ENCODE data around the gene ZNF821. TPM values are rescaled to one million over a fixed set of nuclear protein-coding genes. Genes with fewer than 3 reads are reported as not detected.
"Not testable (repeated sequence)": the region's sequence is repeated elsewhere in the genome, so short reads cannot be mapped to it uniquely, and the experiment has no call there.

ZNF821 gene
- total RNA-seq, 1 donor from 2014 or later = 6.4 TPM

- Mint-ChIP-seq H3K4me3 (peak overlapping the region; percentile 26), H3K4me1 (ENCODE audit: low read depth) (peaks cover 19% of the 10 kb centered on the region), H3K27ac (peak overlapping the region; percentile 91)
- intact Hi-C loops (cut with micrococcal nuclease) = loop anchor here (2.0 kb wide), 1 partner anchor 64 kb away; no protein-coding TSS in a partner anchor
- not testable (repeated sequence) for DNase-seq (ENCODE audit: low spot score); H3K27me3 Mint-ChIP-seq (ENCODE audit: insufficient read depth); H3K9me3 Mint-ChIP-seq; H3K36me3 Mint-ChIP-seq (ENCODE audit: low read depth)
These were observed 66.9 kb downstream of the ZNF821 start for GRCh38 chr16:71817155-71817500.

DNA sequence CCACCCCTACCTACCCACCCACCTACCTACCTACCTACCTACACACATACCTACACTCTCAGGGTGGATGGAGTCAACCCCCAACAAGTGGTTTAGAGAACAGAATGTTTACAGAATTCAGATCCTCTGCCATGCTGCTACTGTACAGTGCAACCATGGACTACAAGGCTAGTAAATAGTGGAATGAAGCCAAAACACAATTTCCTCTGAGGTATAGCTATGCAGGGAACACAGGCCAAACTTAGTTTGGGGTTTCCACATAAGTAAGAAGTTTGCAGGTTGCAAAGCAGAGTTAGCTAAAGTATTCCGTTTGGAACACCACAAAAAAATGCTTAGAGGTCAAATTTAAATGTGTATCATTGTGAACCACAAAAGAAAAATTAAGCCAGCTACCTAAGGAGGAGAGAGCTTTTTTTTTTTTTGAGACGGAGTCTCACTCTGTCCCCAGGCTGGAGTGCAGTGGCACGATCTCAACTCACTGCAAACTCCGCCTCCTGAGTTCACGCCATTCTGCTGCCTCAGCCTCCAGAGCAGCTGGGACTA, 72.7 kb downstream of the ZNF821 start:
- intact Hi-C loops (cut with micrococcal nuclease) = no loop called here
- peaks cover 7% of the 10 kb centered on the region for H3K36me3 Mint-ChIP-seq (ENCODE audit: low read depth)
- no peak overlapping the region for H3K4me3 Mint-ChIP-seq
- no peaks in the 10 kb centered on the region for H3K27me3 Mint-ChIP-seq (ENCODE audit: insufficient read depth)
- peaks cover 26% of the 10 kb centered on the region for H3K4me1 Mint-ChIP-seq (ENCODE audit: low read depth)
- no peak for DNase-seq (ENCODE audit: low spot score)
- H3K9me3 Mint-ChIP-seq = no peaks in the 10 kb centered on the region
- no peak overlapping the region for H3K27ac Mint-ChIP-seq

GRCh38 chr16:71810155-71810530, 73.8 kb downstream of the ZNF821 start:
- Mint-ChIP-seq H3K4me3 (peak overlapping the region; percentile 96), H3K27ac (peak overlapping the region; percentile 44), H3K4me1 (ENCODE audit: low read depth) (peaks cover 21% of the 10 kb centered on the region)
- intact Hi-C loops (cut with micrococcal nuclease); DNase-seq (ENCODE audit: low spot score); H3K27me3 Mint-ChIP-seq (ENCODE audit: insufficient read depth); H3K36me3 Mint-ChIP-seq (ENCODE audit: low read depth); H3K9me3 Mint-ChIP-seq: not testable (repeated sequence)

Other genes with a start within 250 kb of the ZNF821 start
- gene PHLPP2, start 159.5 kb downstream of the ZNF821 start, total RNA-seq = 16.5 and 19.0 TPM in 2 replicates
- 85.5 and 90.7 TPM in 2 replicates for gene AP1G1, start 75.3 kb downstream of the ZNF821 start, total RNA-seq
- 20.1 and 20.6 TPM in 2 replicates for gene ATXN1L, start 38.2 kb downstream of the ZNF821 start, total RNA-seq
- 156 and 169 TPM in 2 replicates for gene IST1, start 11.3 kb upstream of the ZNF821 start, total RNA-seq
- gene PKD1L3, start 116.2 kb upstream of the ZNF821 start, total RNA-seq = not detected in 2 replicates
- gene DHODH, start 124.6 kb upstream of the ZNF821 start, total RNA-seq = 31.0 and 33.1 TPM in 2 replicates
- not detected in 2 replicates for gene HP, start 170.3 kb upstream of the ZNF821 start, total RNA-seq
- not detected in 2 replicates for gene HPR, start 179.0 kb upstream of the ZNF821 start, total RNA-seq
- 24.0 and 25.1 TPM in 2 replicates for gene TXNL4B, start 209.4 kb upstream of the ZNF821 start, total RNA-seq
- gene DHX38, start 209.7 kb upstream of the ZNF821 start, total RNA-seq = 89.8 and 99.4 TPM in 2 replicates